GM21825 (cell line): ENCODE data around the gene TH.
"Not testable (repeated sequence)": the region's sequence is repeated elsewhere in the genome, so short reads cannot be mapped to it uniquely, and the experiment has no call there.

Experiments used
- ATAC-seq: cut with Tn5 transposase; IDR thresholded peaks from one replicate; pipeline ENCODE4 v1.9.1; 2021; ENCODE audit warnings: mild to moderate bottlenecking, moderate library complexity; ENCODE audit not compliant: unreplicated experiment

Gene TH

DNA sequence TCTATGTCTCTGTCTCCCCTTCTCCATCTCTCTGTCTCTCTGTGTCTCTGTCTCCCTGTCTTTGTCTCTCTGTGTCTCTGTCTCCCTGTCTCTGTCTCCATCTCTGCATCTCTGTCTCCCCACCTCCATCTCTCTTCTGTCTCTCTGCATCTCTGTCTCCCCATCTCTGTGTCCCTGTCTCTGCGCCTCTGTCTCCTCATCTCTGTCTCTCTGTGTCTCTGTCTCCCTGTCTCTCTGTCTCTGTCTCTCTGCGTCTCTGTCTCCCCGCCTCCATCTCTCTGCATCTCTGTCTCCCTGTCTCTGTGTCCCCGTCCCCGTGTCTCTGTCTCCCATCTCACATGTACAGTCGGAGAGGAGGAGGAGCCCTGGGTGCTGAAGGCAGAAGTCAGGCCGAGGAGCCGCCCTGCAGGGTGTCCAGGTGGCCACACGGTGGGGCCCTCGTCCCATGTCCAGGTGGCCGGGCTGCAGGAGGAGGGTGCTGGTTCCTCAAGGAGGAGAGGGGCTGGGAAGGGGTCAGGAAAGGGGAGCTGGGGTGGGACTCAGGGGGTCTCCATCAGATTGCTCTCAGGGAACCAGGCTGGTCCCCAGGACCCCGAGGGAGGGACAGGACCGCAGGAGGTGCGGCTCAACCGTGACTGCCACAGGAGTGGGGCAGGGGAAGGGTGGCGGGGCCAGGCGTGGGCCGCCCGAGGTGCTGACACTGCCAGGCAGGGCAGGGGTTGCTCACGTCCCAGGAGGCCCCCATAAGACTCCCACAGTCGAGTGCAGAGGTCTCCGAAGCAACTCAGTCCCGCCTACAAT is 25.6 kb upstream of the TH start:
- ATAC-seq = no peak

DNA sequence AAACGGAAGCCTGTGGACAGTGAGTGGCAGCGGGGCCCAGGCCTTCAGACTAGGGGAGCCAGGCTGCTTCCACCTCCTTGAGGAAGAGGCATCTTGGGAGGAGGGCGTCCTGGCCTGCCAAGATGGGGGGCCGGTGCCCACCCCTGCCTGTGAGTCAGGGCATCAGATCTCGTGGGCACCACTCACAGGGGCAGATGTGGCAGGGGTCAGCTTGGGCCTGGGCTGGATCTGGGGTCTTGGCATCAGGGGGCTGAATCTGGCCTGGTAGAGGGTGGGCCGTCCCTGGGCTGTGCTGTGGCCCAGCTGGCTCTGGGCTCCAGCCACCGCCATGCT is 24.1 kb upstream of the TH start:
- ATAC-seq = no peak

DNA sequence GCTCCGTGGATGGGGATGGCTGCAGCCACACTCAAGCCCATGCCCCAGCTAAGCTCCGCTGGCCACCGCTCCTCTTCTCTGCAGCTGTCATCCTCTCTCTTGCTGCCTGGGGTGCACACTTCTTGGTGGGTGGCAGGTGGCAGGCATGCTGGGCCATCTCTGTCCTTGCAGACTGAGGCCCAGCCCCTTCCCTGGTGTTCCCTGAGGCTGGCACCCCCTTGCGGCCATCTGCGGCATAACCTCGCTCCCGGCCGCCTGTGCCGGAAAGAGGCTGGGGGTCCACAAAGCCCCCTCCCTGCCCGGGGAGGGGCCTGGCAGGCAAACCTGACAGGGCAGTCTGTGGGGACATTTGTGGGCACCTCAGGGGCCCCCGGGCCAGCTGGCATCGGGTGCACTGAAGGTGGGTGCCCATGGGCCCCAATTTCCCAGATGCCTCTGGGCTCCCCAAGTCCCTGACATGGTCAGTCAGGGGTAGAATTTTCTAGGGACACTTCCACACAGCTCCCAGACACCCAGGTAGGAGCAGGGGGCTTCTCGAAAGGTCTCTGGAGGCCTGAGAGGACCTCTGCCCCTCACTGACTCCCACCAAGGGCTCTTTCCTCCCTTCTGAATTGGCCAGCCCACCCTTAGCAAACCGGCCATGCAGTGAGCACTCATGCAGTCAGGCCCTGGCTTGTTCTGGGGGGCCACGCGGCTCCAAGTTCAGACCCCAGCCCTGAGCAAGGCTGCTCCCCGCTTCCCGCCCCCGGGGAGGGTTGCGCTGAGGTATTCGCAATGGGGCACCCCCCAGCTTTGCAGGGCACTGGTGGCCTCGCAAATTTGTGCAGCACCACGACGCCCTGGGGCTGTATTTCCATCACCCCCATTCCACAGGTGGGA is 23.5 kb upstream of the TH start:
- no peak for ATAC-seq

DNA sequence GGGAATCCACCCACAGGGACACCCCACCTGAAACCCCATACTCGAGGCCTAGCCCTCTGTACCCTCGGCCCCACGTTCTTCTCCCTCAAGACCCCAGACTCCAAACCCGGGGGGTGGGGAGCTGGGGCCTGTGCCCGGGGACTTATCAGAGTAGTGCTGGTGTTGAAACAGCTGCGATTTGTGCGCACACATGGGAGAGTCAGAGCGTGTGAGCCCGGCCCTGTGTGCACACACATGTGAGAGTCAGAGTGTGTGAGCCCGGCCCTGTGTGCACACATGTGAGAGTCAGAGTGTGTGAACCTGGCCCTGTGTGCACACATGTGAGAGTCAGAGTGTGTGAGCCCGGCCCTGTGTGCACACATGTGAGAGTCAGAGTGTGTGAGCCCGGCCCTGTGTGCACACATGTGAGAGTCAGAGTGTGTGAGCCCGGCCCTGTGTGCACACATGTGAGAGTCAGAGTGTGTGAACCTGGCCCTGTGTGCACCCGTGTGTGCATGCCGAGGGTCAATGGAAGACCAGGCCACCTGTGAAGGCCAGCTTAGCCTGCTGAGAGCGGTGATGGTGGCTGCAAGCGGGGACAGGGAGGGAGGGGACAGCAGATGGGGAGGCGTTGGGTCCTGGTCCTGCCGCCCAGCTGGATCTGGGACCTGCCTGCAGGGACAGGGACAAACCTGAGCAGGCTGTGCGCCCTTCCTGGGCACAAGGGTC is 22.4 kb upstream of the TH start:
- ATAC-seq = not testable (repeated sequence)

DNA sequence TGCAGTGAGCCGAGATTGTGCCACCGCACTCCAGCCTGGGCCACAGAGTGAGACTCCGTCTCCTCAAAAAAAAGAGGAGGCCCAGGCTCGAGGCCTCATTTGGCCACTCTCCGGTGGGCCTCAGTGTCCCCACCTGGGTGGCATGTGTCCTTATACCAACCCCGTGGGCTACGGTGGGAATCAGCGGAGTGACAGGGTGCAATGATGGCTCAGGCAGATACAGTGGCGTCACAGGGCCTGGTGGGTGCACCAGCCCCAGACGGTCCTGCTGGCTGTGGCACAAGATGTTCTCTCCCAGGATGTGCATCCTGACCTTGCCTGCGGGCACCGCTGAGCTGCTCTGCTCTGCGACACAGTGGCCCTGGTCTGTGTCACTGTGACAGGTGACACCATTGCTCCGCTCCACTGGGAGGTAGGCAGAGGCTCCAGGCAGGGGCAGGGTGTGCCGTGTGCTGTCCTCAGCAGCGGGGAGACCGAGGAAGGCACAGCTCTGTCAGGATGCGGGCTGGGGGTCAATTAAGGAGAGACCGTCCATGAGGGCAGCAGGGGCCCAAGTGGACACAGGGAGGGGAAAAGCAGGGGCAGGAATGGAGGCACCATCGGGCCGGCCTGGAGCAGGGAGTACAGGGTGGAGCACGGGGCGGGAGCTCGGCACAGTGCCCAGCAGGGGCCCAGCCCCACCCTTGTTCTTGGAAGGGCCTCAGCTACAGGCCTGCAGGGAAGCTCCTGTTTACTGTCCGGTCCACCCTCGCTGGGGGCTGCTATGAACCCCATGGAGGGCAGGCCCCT is 21.7 kb upstream of the TH start:
- no peak for ATAC-seq

DNA sequence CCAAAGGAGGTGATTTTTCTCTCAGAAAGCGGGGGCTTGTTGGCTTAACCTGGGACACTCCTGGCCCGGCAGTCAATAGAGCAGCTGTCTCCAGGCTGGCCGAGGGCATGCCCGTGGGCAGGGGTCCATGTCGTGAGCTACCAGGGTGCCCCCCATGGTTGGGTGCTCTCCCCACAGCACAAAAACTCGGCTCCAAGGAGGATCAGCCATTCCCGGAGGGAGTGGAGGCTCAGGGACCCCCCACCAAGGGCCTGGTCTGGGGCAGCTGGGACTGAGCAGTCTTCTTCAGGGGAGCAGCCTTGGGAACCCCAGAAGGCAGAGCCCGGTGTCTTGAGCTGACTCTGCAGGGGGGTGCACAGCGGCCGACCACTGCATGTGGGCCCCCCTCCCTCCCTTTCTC is 20.8 kb upstream of the TH start:
- ATAC-seq = no peak

DNA sequence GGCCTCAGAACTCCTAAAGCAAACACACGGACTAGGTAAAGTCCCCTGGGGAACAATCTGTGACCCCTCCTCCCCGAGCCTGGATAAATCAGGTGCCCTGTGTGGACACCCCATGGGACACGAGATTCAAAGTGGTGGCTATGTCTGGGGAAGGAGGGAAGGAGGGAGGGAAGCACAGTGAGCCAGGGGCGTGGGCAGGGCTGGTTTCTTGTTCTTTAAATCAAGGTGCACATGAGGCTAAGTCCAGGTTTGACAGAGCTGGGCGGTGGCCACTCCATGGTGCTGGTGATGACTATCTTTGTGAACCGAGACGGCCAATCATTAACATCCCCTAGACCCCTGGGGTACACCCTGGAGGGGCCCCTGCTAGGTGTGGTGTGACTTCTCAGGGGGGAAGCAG is 20.3 kb upstream of the TH start:
- ATAC-seq = no peak

DNA sequence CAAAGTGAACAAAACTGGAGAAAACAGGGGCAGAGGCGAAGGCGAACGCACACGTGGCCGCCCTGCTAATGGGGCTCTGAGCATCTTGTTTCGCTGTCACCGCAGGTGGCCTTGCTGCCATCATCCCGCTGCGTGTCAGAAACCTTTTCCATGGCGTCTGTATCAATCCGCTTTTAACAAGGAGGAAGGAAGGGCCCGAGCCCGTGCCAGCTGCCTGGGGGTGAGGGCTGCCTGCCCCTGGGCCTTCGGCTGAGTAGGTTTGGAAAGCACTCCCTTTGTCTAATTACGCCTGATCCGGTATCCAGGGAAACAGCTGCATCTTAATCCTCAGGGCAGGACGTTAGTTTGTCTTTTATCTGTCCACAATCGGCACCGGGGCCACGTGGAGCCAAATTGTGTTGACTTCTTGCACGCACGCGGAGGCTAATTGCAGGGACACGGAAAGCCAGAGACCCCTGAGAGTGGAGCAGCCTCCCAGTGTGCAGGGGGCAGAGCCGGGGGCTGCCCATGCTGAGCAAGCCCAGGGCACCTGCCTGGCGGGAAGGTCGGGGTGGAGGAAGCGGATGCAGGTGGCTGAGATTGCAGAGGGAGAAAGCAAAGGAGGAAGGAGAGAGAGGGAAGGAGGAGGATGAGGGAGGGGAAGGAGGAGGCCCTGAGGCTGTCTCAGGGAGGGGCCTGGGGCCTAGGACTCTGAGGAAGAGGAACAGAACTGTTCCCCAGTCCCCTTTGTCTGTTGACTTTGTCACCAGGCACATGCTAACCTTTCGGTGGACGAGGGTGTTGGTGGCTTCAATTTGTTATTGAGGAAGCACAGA is 19.2 kb upstream of the TH start:
- no peak for ATAC-seq

DNA sequence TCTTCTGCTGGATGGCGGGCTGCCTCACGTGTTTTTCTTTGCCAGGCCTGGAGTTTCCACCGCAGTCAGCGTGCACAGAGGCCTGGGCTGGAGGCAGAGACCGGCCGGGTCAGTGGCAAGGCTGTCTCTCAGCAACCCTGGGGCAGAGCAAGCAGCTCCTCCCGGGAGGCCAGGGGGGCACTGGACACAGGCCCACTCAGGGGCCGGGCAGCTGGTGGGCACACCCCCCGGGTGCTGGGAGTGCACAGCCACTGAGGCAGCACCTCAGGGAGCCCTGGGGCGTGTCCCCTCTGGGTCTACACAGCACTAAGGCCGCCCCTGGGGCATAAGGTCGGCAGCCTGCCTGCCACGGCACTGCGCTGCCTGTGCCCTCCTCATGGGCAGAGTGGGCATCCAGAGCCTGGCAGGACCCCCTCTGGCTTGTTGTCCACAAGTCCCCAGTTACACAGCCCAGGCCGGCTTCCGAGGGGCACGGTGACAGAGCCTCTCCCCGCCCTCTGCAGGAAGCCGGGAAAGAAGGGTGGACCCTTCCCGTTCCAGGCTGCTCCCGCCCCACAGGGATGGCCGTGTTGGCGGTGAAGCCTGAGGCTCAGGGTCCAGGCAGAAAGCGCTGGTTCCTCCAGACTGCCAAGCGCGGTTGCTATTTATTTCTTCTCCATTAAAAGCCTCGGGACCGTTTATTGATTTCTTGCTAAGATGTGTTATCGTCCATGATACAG is 18.5 kb upstream of the TH start:
- ATAC-seq = no peak

DNA sequence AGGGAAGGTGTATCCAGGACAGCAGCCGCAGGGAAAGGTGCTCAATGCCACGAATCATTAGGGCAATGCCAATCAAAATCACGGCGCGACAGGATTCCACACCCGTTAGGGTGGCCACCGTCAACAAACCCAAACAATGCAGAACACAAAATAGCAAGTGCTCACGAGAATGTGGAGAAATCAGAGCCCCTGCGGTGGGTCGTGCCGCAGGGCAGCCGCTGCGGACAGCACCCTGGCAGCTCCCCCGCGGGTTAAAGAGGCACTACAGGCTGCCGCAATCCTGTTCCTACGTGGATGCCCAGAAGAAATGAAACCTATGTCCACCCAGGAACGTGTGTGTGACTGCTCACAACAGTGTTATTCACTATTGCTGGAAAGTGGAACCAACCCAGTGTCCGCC is 17.1 kb upstream of the TH start:
- ATAC-seq = no peak

DNA sequence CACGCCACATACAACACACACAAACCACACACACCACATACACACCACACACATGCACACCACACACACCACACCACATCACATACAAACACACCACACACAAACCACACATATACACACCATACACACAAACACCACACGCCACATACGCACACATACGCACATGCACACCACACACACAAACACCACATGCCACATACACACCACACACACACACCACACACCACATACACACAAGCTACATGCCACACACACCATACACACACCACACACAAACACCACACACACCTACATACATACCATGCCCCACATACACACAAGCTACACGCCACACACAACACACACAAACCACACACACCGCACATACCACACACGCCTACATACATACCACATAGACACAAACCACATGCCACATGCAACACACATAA is 15.7 kb upstream of the TH start:
- ATAC-seq = no peak

DNA sequence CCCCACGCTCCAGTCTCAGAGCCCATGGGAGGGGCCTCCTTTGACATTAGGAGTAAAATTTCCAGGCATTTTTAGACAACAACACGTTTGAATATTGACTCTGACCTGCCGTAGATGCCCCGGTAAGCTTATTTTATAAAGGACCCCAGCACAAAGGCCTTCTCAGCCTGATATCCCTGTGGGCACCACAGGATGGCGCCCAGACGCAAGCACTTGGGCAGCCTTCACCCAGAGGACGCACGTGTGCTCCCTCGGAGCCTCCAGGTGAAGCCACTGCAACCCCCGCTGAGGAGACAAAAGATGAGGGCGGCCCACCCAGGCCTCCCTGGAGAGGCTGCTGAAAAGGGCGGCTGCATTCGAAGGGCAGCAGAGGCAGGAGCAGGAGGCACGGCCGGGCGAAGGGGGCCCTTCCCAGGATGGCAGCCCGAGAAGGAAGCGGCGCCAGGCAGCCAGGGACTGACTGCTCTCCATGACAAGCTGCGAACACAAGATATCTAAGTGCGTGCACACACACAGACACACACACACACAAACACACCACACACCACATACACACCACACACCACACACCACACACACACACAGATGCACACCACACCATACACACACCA is 15.2 kb upstream of the TH start:
- no peak for ATAC-seq

DNA sequence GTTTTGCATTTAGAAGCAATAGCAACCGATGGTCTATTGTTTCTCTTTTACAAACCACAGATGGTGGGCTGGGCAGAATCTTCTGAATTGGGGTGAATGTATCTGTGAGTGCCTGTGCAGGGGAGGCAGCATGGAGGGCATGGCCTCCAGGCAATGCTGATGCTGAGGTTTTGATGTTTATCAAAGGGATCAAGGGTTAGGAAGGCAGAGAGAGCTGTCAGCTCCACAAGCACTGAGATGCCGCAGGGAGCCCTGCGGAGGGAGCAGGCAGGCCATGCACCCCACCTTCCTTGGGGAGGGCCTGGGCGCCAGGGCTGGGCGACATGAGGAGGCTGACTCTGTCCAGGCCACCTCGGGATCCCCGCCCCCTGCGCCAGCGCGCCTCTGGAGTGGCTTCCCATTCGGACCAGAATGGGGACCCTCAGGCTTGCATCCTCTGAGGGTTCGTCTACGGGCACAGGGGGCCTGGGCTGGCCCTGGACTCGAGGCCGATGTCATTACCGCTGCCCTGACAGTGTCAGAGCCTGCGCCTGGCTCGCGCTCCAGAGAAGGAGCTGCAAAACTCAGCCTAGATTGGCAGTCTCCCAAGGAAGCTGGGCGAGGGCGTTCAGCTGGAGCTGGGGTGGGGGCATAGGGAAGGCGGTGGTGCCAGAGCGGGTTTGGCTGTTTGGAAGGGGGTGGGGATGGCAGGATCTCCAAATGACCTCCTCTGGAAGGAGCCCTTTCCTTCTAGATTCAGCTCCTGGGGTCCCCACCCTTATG is 13.9 kb upstream of the TH start:
- no peak for ATAC-seq

DNA sequence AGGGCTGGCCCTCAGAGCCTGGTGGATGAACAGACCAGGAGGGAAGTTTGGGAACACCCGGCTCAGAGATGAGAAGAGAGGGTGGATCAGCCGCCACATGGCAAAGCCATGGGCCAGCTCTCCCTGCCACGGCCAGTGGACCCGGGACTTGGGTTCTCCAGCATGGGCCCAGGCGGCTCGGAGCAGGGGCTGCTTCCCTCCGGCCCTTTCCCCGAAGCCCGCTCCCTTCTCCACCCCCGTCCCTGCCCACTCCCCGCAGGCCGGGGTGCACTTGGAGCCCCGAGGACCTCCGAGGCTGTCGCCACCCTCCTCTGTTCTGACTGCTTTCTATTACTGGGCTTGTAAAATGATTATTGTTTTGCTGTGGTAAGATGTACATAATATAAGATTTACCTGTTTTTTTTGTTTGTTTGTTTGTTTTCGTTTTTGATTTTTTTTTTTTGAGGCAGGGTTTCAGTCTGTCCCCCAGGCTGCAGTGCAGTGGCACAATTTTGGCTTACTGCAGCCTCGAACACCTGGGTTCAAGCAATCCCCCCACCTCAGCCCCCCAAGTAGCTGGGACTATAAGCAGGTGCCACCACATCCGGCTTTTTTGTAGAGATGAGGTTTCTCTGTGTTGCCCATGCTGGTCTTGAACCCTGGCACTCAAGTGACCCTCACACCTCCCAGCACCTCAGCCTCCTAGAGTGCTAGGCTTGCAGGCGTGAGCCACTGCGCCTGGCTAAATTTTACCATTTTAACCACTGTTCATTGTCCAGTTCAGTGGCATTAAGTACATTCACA is 11.3 kb upstream of the TH start:
- ATAC-seq = no peak

DNA sequence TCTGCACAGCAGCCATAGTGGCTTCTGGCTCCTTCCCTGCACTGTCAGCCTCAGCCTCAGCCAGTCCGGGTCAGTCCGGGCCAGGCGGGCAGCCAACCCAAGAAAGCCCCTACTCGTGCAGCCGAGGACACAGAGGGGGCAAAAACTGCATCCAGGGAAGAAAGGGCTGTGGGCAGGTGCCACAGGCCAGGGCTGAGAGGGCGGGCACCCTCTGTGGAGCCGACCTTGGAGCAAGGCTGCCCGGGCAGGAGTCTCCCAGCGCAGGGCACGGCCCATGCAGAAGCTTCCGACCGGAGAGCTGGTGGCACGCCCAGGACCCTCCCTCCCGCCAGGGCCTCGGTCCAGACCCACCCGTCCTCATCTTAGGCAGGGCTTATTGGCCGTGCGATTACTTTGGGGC is 10.5 kb upstream of the TH start:
- no peak for ATAC-seq

DNA sequence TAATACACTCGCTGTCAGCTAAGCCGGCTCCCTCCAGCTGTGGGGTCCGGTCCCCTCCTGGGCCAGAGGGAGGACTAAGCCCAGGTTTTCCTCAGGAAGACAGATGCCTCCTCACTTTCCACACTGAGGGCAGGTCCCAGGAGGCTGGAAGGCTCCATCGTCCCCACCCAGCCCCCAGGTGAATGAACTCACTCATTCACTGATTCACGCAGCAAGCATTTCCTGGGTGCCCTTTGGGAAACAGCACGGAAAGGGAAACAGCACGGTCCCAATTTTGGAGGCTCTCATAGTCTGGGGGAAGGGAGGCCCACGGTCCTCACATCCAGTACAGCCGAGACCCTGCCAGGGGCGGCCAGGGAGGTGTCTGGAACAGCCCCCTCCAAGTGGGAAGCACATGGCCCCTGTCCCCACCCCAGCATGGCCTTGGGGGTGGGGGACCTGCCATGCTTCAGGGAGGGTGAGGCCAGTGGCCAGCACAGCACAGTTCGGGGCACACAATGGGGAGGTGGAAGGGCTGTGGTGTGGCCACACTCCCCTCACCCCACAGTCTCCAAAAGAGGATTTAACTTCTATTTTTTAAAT is 9.3 kb upstream of the TH start:
- no peak for ATAC-seq

DNA sequence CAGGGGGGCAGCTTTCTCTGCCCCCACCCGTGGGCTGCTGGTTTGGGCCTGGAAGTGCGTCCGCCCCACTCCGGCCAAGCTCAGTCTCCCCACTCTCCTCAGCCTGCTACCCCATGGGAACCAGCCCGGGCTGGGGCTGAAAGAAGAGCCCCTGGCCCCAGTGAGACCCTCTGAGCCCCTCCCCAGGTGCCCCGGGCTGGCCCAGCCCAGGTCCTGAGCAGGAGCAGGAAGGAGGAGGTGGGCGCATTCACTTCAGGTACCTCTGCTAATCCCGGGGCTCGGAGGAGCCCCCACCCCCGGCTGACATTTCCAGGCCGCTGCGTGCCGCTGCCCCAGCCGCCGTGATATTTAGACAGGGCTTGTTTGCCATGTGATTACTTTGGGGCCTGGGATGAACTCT is 8.7 kb upstream of the TH start:
- ATAC-seq = no peak
